ENCODE results near the gene ZC3H7B.

DNA sequence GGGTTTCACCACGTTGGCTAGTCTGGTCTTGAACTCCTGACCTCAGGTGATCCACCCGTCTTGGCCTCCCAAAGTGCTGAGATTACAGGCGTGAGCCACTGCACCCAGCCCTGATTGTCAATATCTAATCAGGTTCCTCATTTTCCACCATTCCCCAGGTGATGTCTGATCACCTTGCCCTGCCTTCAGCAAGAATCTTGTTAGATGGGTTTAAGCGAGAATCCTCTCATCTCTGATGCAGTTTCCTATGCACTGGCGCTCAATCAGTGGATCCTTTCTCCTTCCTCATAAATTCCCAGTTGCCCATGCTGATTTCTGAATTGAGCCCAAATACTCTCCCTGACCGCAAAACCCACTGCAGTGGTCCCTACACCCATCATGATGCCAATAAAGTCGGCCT, 664 bp upstream of the ZC3H7B start:
- TF ChIP-seq, protein P1, sequence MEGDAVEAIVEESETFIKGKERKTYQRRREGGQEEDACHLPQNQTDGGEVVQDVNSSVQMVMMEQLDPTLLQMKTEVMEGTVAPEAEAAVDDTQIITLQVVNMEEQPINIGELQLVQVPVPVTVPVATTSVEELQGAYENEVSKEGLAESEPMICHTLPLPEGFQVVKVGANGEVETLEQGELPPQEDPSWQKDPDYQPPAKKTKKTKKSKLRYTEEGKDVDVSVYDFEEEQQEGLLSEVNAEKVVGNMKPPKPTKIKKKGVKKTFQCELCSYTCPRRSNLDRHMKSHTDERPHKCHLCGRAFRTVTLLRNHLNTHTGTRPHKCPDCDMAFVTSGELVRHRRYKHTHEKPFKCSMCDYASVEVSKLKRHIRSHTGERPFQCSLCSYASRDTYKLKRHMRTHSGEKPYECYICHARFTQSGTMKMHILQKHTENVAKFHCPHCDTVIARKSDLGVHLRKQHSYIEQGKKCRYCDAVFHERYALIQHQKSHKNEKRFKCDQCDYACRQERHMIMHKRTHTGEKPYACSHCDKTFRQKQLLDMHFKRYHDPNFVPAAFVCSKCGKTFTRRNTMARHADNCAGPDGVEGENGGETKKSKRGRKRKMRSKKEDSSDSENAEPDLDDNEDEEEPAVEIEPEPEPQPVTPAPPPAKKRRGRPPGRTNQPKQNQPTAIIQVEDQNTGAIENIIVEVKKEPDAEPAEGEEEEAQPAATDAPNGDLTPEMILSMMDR (IDR thresholded peaks at IDR 0.05) = no peak
- TF ChIP-seq POLR2A (IDR thresholded peaks at IDR 0.05; ENCODE audit: low read length) = no peak
- TF ChIP-seq SMC3 (IDR thresholded peaks at IDR 0.05) = no peak
- no peak for TF ChIP-seq ZFP36 (IDR thresholded peaks at IDR 0.05; ENCODE audit: borderline replicate concordance, partially characterized antibody)
- no peak for TF ChIP-seq CEBPB (IDR thresholded peaks at IDR 0.05)
- TF ChIP-seq RFX5 (IDR thresholded peaks at IDR 0.05) = no peak
- no peak for TF ChIP-seq FOSL2 (IDR thresholded peaks at IDR 0.05)
- no peak for TF ChIP-seq FOSL2 (CRISPR knock-in tag; IDR thresholded peaks at IDR 0.05)
- no peak for TF ChIP-seq MAZ (IDR thresholded peaks at IDR 0.05; ENCODE audit: borderline replicate concordance, low read depth, low read length)
- TF ChIP-seq HDAC2 (IDR thresholded peaks at IDR 0.05) = no peak
- TF ChIP-seq, protein P2, sequence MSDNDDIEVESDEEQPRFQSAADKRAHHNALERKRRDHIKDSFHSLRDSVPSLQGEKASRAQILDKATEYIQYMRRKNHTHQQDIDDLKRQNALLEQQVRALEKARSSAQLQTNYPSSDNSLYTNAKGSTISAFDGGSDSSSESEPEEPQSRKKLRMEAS (IDR thresholded peaks at IDR 0.05) = no peak
- TF ChIP-seq, protein P3, sequence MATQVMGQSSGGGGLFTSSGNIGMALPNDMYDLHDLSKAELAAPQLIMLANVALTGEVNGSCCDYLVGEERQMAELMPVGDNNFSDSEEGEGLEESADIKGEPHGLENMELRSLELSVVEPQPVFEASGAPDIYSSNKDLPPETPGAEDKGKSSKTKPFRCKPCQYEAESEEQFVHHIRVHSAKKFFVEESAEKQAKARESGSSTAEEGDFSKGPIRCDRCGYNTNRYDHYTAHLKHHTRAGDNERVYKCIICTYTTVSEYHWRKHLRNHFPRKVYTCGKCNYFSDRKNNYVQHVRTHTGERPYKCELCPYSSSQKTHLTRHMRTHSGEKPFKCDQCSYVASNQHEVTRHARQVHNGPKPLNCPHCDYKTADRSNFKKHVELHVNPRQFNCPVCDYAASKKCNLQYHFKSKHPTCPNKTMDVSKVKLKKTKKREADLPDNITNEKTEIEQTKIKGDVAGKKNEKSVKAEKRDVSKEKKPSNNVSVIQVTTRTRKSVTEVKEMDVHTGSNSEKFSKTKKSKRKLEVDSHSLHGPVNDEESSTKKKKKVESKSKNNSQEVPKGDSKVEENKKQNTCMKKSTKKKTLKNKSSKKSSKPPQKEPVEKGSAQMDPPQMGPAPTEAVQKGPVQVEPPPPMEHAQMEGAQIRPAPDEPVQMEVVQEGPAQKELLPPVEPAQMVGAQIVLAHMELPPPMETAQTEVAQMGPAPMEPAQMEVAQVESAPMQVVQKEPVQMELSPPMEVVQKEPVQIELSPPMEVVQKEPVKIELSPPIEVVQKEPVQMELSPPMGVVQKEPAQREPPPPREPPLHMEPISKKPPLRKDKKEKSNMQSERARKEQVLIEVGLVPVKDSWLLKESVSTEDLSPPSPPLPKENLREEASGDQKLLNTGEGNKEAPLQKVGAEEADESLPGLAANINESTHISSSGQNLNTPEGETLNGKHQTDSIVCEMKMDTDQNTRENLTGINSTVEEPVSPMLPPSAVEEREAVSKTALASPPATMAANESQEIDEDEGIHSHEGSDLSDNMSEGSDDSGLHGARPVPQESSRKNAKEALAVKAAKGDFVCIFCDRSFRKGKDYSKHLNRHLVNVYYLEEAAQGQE (IDR thresholded peaks at IDR 0.05) = no peak

All from A549 (cell line).